ENCODE data around the gene TM2D3.

The TM2D3 gene

DNA sequence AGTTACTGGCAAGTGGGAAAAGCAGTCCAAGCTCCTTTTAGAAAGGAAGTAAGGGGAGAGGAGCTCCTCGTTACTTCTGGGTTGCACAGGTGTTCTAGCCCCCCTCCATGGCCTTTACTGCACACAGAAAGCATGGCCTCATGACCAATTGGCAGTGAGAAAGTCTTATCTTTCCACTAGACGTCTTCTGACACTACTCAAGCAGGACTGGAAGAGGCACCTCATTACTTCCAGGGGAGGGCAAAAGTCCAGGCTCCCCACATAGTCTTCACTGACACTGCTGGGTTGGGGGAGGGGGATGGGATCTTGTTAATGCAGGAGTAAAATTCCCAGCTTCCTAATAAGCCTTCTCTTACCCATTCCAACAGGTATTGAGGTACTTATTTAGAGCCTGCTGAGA lies 27.6 kb upstream of the TM2D3 start:
- peaks cover 6 to 14% of the 10 kb centered on the region in 2 donors for H3K36me3 ChIP-seq (ENCODE audit: control insufficient read depth in 2 of 2, insufficient read depth in 2 of 2, low read length in 2 of 2)
- H3K4me1 ChIP-seq (ENCODE audit: control insufficient read depth in 2 of 2, insufficient read depth in 2 of 2, low read length in 2 of 2), result no peaks in the 10 kb centered on the region
- H3K4me3 ChIP-seq (ENCODE audit: low read length in 2 of 2), result no peak overlapping the region
- H3K9me3 ChIP-seq (ENCODE audit: control insufficient read depth in 2 of 2, low read length in 2 of 2), result no peaks in the 10 kb centered on the region
- H3K27ac ChIP-seq (ENCODE audit: low read depth in 2 of 2, low read length in 2 of 2), result no peak overlapping the region
- no peaks in the 10 kb centered on the region for H3K27me3 ChIP-seq (ENCODE audit: control insufficient read depth in 2 of 2, insufficient read depth in 2 of 2, low read length in 2 of 2)
- H3K9ac ChIP-seq (ENCODE audit: low read depth in 1 of 2, low read length in 2 of 2), result no peak overlapping the region

GRCh38 chr15:101676921-101677329 lies 24.7 kb upstream of the TM2D3 start:
- no peaks in the 10 kb centered on the region for H3K4me1 ChIP-seq (ENCODE audit: control insufficient read depth in 2 of 2, insufficient read depth in 2 of 2, low read length in 2 of 2)
- H3K9me3 ChIP-seq (ENCODE audit: control insufficient read depth in 2 of 2, low read length in 2 of 2), result no peaks in the 10 kb centered on the region
- H3K27me3 ChIP-seq (ENCODE audit: control insufficient read depth in 2 of 2, insufficient read depth in 2 of 2, low read length in 2 of 2), result no peaks in the 10 kb centered on the region
- H3K9ac ChIP-seq (ENCODE audit: low read depth in 1 of 2, low read length in 2 of 2), result no peak overlapping the region
- peaks cover 16 to 21% of the 10 kb centered on the region in 2 donors for H3K36me3 ChIP-seq (ENCODE audit: control insufficient read depth in 2 of 2, insufficient read depth in 2 of 2, low read length in 2 of 2)
- H3K4me3 ChIP-seq (ENCODE audit: low read length in 2 of 2), result no peak overlapping the region
- H3K27ac ChIP-seq (ENCODE audit: low read depth in 2 of 2, low read length in 2 of 2), result no peak overlapping the region

DNA sequence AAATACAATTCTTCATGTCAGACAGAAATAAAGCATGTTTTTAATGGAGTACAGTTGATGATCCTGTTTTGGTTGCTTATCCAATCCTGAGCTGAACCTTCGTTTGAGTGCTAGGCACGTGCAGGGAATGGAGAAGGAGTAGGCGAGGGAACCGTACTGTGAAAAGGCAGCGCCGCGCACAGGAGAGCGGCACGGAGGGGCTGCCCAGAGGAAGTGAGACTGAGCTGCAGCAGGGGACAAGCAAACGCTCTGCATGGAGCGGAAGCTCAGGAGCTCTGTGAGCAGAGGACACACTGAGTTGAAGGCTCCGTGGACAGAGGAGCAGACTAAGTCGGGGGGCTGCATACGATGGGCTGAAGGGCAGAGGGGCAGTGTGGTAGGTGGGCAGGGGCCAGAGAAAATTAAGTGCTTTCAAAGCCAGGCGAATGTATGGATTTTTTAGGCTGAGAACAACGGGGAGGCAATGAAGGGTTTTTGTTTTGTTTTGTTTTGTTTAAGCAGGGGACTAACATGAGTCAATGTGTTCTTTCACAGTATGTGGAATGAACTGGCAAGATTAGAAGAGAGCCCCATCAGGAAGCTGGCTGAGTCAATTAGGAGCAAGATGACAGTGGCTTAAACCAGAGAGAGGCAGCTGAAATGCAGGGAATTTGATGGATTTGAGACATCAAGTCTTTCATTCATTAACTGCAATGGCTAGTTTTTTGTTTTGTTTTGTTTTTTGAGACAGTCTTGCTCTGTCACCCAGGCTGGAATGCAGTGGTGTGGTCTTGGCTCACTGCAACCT lies 23.8 kb upstream of the TM2D3 start:
- H3K9me3 ChIP-seq (ENCODE audit: control insufficient read depth in 2 of 2, low read length in 2 of 2), result no peaks in the 10 kb centered on the region
- peaks cover 16 to 28% of the 10 kb centered on the region in 2 donors for H3K36me3 ChIP-seq (ENCODE audit: control insufficient read depth in 2 of 2, insufficient read depth in 2 of 2, low read length in 2 of 2)
- H3K27ac ChIP-seq (ENCODE audit: low read depth in 2 of 2, low read length in 2 of 2), result no peak overlapping the region
- no peak overlapping the region for H3K4me3 ChIP-seq (ENCODE audit: low read length in 2 of 2)
- H3K4me1 ChIP-seq (ENCODE audit: control insufficient read depth in 2 of 2, insufficient read depth in 2 of 2, low read length in 2 of 2), result no peaks in the 10 kb centered on the region
- no peak overlapping the region for H3K9ac ChIP-seq (ENCODE audit: low read depth in 1 of 2, low read length in 2 of 2)
- H3K27me3 ChIP-seq (ENCODE audit: control insufficient read depth in 2 of 2, insufficient read depth in 2 of 2, low read length in 2 of 2), result no peaks in the 10 kb centered on the region

DNA sequence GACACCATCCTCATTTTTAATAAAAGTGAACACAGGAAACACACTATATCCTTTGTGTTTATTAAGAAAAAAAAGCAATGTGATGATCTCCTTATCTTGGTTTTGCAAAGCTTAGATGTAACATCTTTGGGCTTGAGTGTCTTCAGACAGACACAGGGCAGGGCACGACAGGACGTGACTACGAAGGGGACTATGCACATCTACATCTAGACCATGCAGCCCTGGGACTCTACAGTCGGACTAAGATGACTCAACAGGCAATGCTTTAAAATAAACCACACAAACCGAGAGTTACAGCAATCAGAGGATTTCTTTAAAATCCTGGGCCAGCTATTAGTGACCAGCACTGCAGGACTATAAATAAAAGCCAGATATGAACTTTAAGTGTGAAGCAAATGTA lies 22.8 kb upstream of the TM2D3 start:
- no peaks in the 10 kb centered on the region for H3K9me3 ChIP-seq (ENCODE audit: control insufficient read depth in 2 of 2, low read length in 2 of 2)
- H3K27me3 ChIP-seq (ENCODE audit: control insufficient read depth in 2 of 2, insufficient read depth in 2 of 2, low read length in 2 of 2), result no peaks in the 10 kb centered on the region
- no peak overlapping the region for H3K27ac ChIP-seq (ENCODE audit: low read depth in 2 of 2, low read length in 2 of 2)
- H3K36me3 ChIP-seq (ENCODE audit: control insufficient read depth in 2 of 2, insufficient read depth in 2 of 2, low read length in 2 of 2), result peaks cover 20 to 36% of the 10 kb centered on the region in 2 donors
- no peaks in the 10 kb centered on the region for H3K4me1 ChIP-seq (ENCODE audit: control insufficient read depth in 2 of 2, insufficient read depth in 2 of 2, low read length in 2 of 2)
- no peak overlapping the region for H3K9ac ChIP-seq (ENCODE audit: low read depth in 1 of 2, low read length in 2 of 2)
- H3K4me3 ChIP-seq (ENCODE audit: low read length in 2 of 2), result no peak overlapping the region

GRCh38 chr15:101672298-101672697 lies 20.1 kb upstream of the TM2D3 start:
- no peaks in the 10 kb centered on the region for H3K27me3 ChIP-seq (ENCODE audit: control insufficient read depth in 2 of 2, insufficient read depth in 2 of 2, low read length in 2 of 2)
- H3K27ac ChIP-seq (ENCODE audit: low read depth in 2 of 2, low read length in 2 of 2), result no peak overlapping the region
- H3K36me3 ChIP-seq (ENCODE audit: control insufficient read depth in 2 of 2, insufficient read depth in 2 of 2, low read length in 2 of 2), result peaks cover 22 to 43% of the 10 kb centered on the region in 2 donors
- H3K4me3 ChIP-seq (ENCODE audit: low read length in 2 of 2), result no peak overlapping the region
- H3K4me1 ChIP-seq (ENCODE audit: control insufficient read depth in 2 of 2, insufficient read depth in 2 of 2, low read length in 2 of 2), result no peaks in the 10 kb centered on the region
- H3K9me3 ChIP-seq (ENCODE audit: control insufficient read depth in 2 of 2, low read length in 2 of 2), result no peaks in the 10 kb centered on the region
- no peak overlapping the region for H3K9ac ChIP-seq (ENCODE audit: low read depth in 1 of 2, low read length in 2 of 2)

GRCh38 chr15:101669744-101670143 lies 17.6 kb upstream of the TM2D3 start:
- H3K4me1 ChIP-seq (ENCODE audit: control insufficient read depth in 2 of 2, insufficient read depth in 2 of 2, low read length in 2 of 2), result no peaks in the 10 kb centered on the region
- H3K4me3 ChIP-seq (ENCODE audit: low read length in 2 of 2), result no peak overlapping the region

GRCh38 chr15:101667881-101668280 lies 15.7 kb upstream of the TM2D3 start:
- Histone ChIP-seq H3K27me3 (ENCODE audit: control insufficient read depth in 2 of 2, insufficient read depth in 2 of 2, low read length in 2 of 2) (no peaks in the 10 kb centered on the region), H3K4me3 (ENCODE audit: low read length in 2 of 2) (no peak overlapping the region), H3K27ac (ENCODE audit: low read depth in 2 of 2, low read length in 2 of 2) (no peak overlapping the region), H3K9me3 (ENCODE audit: control insufficient read depth in 2 of 2, low read length in 2 of 2) (no peaks in the 10 kb centered on the region), H3K4me1 (ENCODE audit: control insufficient read depth in 2 of 2, insufficient read depth in 2 of 2, low read length in 2 of 2) (no peaks in the 10 kb centered on the region), H3K9ac (ENCODE audit: low read depth in 1 of 2, low read length in 2 of 2) (no peak overlapping the region), H3K36me3 (ENCODE audit: control insufficient read depth in 2 of 2, insufficient read depth in 2 of 2, low read length in 2 of 2) (peaks cover 15 to 27% of the 10 kb centered on the region in 2 donors)

More at GRCh38 chr15:101669744-101670143, 17.6 kb upstream of the TM2D3 start:
- Histone ChIP-seq H3K9me3 (ENCODE audit: control insufficient read depth in 2 of 2, low read length in 2 of 2) (no peaks in the 10 kb centered on the region), H3K9ac (ENCODE audit: low read depth in 1 of 2, low read length in 2 of 2) (no peak overlapping the region), H3K36me3 (ENCODE audit: control insufficient read depth in 2 of 2, insufficient read depth in 2 of 2, low read length in 2 of 2) (peaks cover 22 to 40% of the 10 kb centered on the region in 2 donors), H3K27me3 (ENCODE audit: control insufficient read depth in 2 of 2, insufficient read depth in 2 of 2, low read length in 2 of 2) (no peaks in the 10 kb centered on the region), H3K27ac (ENCODE audit: low read depth in 2 of 2, low read length in 2 of 2) (no peak overlapping the region)

DNA sequence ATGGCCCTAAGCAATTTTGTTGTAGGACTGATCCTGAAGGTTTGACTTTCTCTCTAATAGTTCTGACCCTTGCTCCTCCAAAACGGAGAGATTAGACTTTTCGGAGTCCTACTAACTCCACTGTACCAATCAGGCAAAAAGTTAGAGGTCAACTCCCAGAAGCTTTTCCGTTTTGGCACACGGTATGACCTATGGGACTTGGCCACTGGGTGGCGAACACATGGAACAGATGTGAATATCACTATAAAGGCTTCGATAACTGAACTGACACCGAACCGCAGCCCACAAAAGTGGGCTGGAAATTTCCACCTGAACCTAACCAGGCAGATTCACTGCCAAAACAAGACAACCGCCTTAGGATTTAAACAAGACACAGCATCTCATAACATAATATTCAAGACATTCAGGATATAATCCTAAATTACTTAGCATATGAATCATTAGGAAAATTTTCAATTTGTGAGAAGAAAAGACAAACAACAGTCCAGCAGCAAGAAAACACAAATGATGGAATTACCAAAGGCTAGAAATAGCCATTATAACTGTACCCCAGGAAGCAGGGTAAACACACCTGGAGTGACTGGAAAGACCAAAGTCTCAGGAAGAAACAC lies 12.2 kb upstream of the TM2D3 start:
- peaks cover 7 to 8% of the 10 kb centered on the region in 2 donors for H3K36me3 ChIP-seq (ENCODE audit: control insufficient read depth in 2 of 2, insufficient read depth in 2 of 2, low read length in 2 of 2)
- no peaks in the 10 kb centered on the region for H3K9me3 ChIP-seq (ENCODE audit: control insufficient read depth in 2 of 2, low read length in 2 of 2)
- H3K27ac ChIP-seq (ENCODE audit: low read depth in 2 of 2, low read length in 2 of 2), result no peak overlapping the region
- no peak overlapping the region for H3K4me3 ChIP-seq (ENCODE audit: low read length in 2 of 2)
- H3K27me3 ChIP-seq (ENCODE audit: control insufficient read depth in 2 of 2, insufficient read depth in 2 of 2, low read length in 2 of 2), result no peaks in the 10 kb centered on the region
- H3K4me1 ChIP-seq (ENCODE audit: control insufficient read depth in 2 of 2, insufficient read depth in 2 of 2, low read length in 2 of 2), result no peaks in the 10 kb centered on the region
- no peak overlapping the region for H3K9ac ChIP-seq (ENCODE audit: low read depth in 1 of 2, low read length in 2 of 2)

GRCh38 chr15:101662203-101662602 lies 10.0 kb upstream of the TM2D3 start:
- no peak overlapping the region for H3K27ac ChIP-seq (ENCODE audit: low read depth in 2 of 2, low read length in 2 of 2)
- no peaks in the 10 kb centered on the region for H3K9me3 ChIP-seq (ENCODE audit: control insufficient read depth in 2 of 2, low read length in 2 of 2)
- H3K27me3 ChIP-seq (ENCODE audit: control insufficient read depth in 2 of 2, insufficient read depth in 2 of 2, low read length in 2 of 2), result no peaks in the 10 kb centered on the region
- no peak overlapping the region for H3K9ac ChIP-seq (ENCODE audit: low read depth in 1 of 2, low read length in 2 of 2)
- peaks cover 4 to 8% of the 10 kb centered on the region in 2 donors for H3K36me3 ChIP-seq (ENCODE audit: control insufficient read depth in 2 of 2, insufficient read depth in 2 of 2, low read length in 2 of 2)
- H3K4me3 ChIP-seq (ENCODE audit: low read length in 2 of 2), result no peak overlapping the region
- peaks cover 0 to 3% of the 10 kb centered on the region in 2 donors for H3K4me1 ChIP-seq (ENCODE audit: control insufficient read depth in 2 of 2, insufficient read depth in 2 of 2, low read length in 2 of 2)

GRCh38 chr15:101660005-101660404 lies 7.8 kb upstream of the TM2D3 start:
- Histone ChIP-seq H3K9me3 (ENCODE audit: control insufficient read depth in 2 of 2, low read length in 2 of 2) (no peaks in the 10 kb centered on the region), H3K36me3 (ENCODE audit: control insufficient read depth in 2 of 2, insufficient read depth in 2 of 2, low read length in 2 of 2) (peaks cover 7 to 8% of the 10 kb centered on the region in 2 donors)

More at GRCh38 chr15:101660005-101660404, 7.8 kb upstream of the TM2D3 start:
- Histone ChIP-seq H3K4me3 (ENCODE audit: low read length in 2 of 2) (no peak overlapping the region), H3K9ac (ENCODE audit: low read depth in 1 of 2, low read length in 2 of 2) (no peak overlapping the region), H3K27ac (ENCODE audit: low read depth in 2 of 2, low read length in 2 of 2) (no peak overlapping the region), H3K27me3 (ENCODE audit: control insufficient read depth in 2 of 2, insufficient read depth in 2 of 2, low read length in 2 of 2) (no peaks in the 10 kb centered on the region), H3K4me1 (ENCODE audit: control insufficient read depth in 2 of 2, insufficient read depth in 2 of 2, low read length in 2 of 2) (peaks cover 0 to 3% of the 10 kb centered on the region in 2 donors)

Data from mucosa of rectum (tissue), 2 donors.